ENCODE measurements around the gene SOX6.
"Not testable (repeated sequence)": the region's sequence is repeated elsewhere in the genome, so short reads cannot be mapped to it uniquely, and the experiment has no call there.

SOX6 gene

GRCh38 chr11:16182553-16182952, 173.8 kb downstream of the SOX6 start:
- DNase-seq: no peak

- no peak for DNase-seq
These were observed 175.5 kb downstream of the SOX6 start for GRCh38 chr11:16180868-16181267.

- no peak for DNase-seq
These were observed 176.7 kb downstream of the SOX6 start for GRCh38 chr11:16179676-16180075.

- DNase-seq: no peak
These were observed 178.1 kb downstream of the SOX6 start for GRCh38 chr11:16178273-16178672.

- DNase-seq: no peak
These were observed 178.7 kb downstream of the SOX6 start for GRCh38 chr11:16177688-16178087.

GRCh38 chr11:16173798-16174197, 182.5 kb downstream of the SOX6 start:
- no peak for DNase-seq

GRCh38 chr11:16171882-16172281, 184.5 kb downstream of the SOX6 start:
- no peak for DNase-seq

GRCh38 chr11:16169956-16170847, 186.1 kb downstream of the SOX6 start:
- DNase-seq: no peak

- no peak for DNase-seq
These were observed 186.8 kb downstream of the SOX6 start for GRCh38 chr11:16169541-16169940.

- no peak for DNase-seq
These were observed 188.4 kb downstream of the SOX6 start for GRCh38 chr11:16167706-16168487.

- DNase-seq: no peak
These were observed 189.8 kb downstream of the SOX6 start for GRCh38 chr11:16166571-16166970.

GRCh38 chr11:16160146-16160545, 196.2 kb downstream of the SOX6 start:
- DNase-seq: no peak

- no peak for DNase-seq
These were observed 197.8 kb downstream of the SOX6 start for GRCh38 chr11:16158426-16158994.

- no peak for DNase-seq
These were observed 199.0 kb downstream of the SOX6 start for GRCh38 chr11:16157327-16157726.

- DNase-seq: no peak
These were observed 200.9 kb downstream of the SOX6 start for GRCh38 chr11:16155448-16155847.

- no peak for DNase-seq
These were observed 201.5 kb downstream of the SOX6 start for GRCh38 chr11:16154715-16155396.

- no peak for DNase-seq
These were observed 202.4 kb downstream of the SOX6 start for GRCh38 chr11:16153951-16154350.

GRCh38 chr11:16151138-16151537, 205.2 kb downstream of the SOX6 start:
- no peak for DNase-seq

GRCh38 chr11:16149476-16149875, 206.9 kb downstream of the SOX6 start:
- DNase-seq: no peak

GRCh38 chr11:16148301-16148931, 207.9 kb downstream of the SOX6 start:
- no peak for DNase-seq

GRCh38 chr11:16146980-16147379, 209.4 kb downstream of the SOX6 start:
- DNase-seq: not testable (repeated sequence)

- DNase-seq: not testable (repeated sequence)
These were observed 214.7 kb downstream of the SOX6 start for GRCh38 chr11:16141614-16142013.

GRCh38 chr11:16141162-16141561, 215.2 kb downstream of the SOX6 start:
- DNase-seq: not testable (repeated sequence)
